ENCODE data around the gene MYO1H. TPM values are rescaled to one million over a fixed set of nuclear protein-coding genes. Genes with fewer than 3 reads are reported as not detected.

Gene MYO1H
- total RNA-seq, 2 donors from 2014 or later = not detected

DNA sequence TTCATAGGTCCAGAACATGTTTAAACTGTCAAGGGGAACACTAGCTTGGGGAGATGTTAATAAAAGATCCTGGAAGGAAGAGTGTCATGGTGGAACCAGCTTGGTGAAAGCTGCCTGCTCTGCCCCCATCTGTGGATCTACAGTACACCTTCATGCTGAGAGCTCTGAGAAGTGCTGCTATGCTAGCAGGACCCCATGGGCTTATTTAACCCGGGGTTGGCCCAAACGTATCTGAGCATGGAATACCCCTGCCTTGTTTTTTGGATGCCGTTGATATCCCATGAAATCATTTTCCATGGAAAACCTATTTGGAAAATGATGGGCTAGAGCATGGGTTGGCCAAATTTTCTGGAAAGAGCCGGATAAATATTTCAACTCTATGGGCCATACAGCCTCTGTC lies 144.0 kb downstream of the MYO1H start:
- Histone ChIP-seq H3K4me1 (ENCODE audit: control insufficient read depth in 1 of 2, low read depth in 2 of 2) (no peaks in the 10 kb centered on the region), H3K9me3 (no peaks in the 10 kb centered on the region), H3K27me3 (replicated peaks; ENCODE audit: insufficient read depth) (no peaks in the 10 kb centered on the region), H3K36me3 (peaks cover 72% of the 10 kb centered on the region), H3K27ac (no peak overlapping the region), H3K4me3 (no peak overlapping the region)
- ATAC-seq (ENCODE audit: insufficient number of reproducible peaks, low FRiP score, low read depth) (no peak), DNase-seq (ENCODE audit: low spot score) (no peak)
- TF ChIP-seq, protein P1, sequence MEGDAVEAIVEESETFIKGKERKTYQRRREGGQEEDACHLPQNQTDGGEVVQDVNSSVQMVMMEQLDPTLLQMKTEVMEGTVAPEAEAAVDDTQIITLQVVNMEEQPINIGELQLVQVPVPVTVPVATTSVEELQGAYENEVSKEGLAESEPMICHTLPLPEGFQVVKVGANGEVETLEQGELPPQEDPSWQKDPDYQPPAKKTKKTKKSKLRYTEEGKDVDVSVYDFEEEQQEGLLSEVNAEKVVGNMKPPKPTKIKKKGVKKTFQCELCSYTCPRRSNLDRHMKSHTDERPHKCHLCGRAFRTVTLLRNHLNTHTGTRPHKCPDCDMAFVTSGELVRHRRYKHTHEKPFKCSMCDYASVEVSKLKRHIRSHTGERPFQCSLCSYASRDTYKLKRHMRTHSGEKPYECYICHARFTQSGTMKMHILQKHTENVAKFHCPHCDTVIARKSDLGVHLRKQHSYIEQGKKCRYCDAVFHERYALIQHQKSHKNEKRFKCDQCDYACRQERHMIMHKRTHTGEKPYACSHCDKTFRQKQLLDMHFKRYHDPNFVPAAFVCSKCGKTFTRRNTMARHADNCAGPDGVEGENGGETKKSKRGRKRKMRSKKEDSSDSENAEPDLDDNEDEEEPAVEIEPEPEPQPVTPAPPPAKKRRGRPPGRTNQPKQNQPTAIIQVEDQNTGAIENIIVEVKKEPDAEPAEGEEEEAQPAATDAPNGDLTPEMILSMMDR (IDR thresholded peaks at IDR 0.05) = no peak

- H3K4me1 ChIP-seq (ENCODE audit: control insufficient read depth in 1 of 2, low read depth in 2 of 2) = no peaks in the 10 kb centered on the region
- H3K27ac ChIP-seq = no peak overlapping the region
- H3K27me3 ChIP-seq (replicated peaks; ENCODE audit: insufficient read depth) = no peaks in the 10 kb centered on the region
- DNase-seq (ENCODE audit: low spot score) = no peak
- TF ChIP-seq, protein P1 (IDR thresholded peaks at IDR 0.05) = no peak
- H3K36me3 ChIP-seq = peaks cover 67% of the 10 kb centered on the region
- ATAC-seq (ENCODE audit: insufficient number of reproducible peaks, low FRiP score, low read depth) = no peak
- H3K9me3 ChIP-seq = no peaks in the 10 kb centered on the region
- H3K4me3 ChIP-seq = no peak overlapping the region
Measured at GRCh38 chr12:109492371-109492770, 144.7 kb downstream of the MYO1H start.

- ATAC-seq (ENCODE audit: insufficient number of reproducible peaks, low FRiP score, low read depth) (no peak), DNase-seq (ENCODE audit: low spot score) (no peak)
- TF ChIP-seq, protein P1 (IDR thresholded peaks at IDR 0.05) = no peak
- no peaks in the 10 kb centered on the region for H3K4me1 ChIP-seq (ENCODE audit: control insufficient read depth in 1 of 2, low read depth in 2 of 2)
- no peaks in the 10 kb centered on the region for H3K27me3 ChIP-seq (replicated peaks; ENCODE audit: insufficient read depth)
- no peaks in the 10 kb centered on the region for H3K9me3 ChIP-seq
- H3K36me3 ChIP-seq = peaks cover 67% of the 10 kb centered on the region
- no peak overlapping the region for H3K27ac ChIP-seq
- no peak overlapping the region for H3K4me3 ChIP-seq
Measured at GRCh38 chr12:109493090-109493489, 145.4 kb downstream of the MYO1H start.

DNA sequence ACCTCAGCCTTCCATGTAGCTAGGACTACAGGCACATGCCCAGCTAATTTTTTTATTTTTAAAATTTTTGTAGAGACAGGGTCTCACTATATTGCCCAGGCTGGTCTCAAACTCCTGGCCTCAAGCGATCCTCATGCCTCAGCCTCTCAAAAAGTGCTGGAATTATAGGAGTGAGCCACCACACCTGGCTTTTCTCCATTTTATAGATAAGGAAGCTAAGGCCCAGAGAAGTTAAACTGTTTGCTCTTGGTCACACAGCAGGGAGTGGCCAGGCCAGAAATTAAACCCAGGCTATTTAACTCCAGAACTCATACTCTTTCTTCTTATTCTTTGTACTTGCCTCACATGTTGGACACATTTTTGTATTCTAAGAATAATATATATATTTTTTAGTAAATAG lies 146.2 kb downstream of the MYO1H start:
- H3K27ac ChIP-seq = no peak overlapping the region
- no peak overlapping the region for H3K4me3 ChIP-seq
- no peaks in the 10 kb centered on the region for H3K27me3 ChIP-seq (replicated peaks; ENCODE audit: insufficient read depth)
- peaks cover 71% of the 10 kb centered on the region for H3K36me3 ChIP-seq
- TF ChIP-seq, protein P1 (IDR thresholded peaks at IDR 0.05) = no peak
- DNase-seq (ENCODE audit: low spot score) (no peak), ATAC-seq (ENCODE audit: insufficient number of reproducible peaks, low FRiP score, low read depth) (no peak)
- H3K4me1 ChIP-seq (ENCODE audit: control insufficient read depth in 1 of 2, low read depth in 2 of 2) = no peaks in the 10 kb centered on the region
- H3K9me3 ChIP-seq = no peaks in the 10 kb centered on the region

DNA sequence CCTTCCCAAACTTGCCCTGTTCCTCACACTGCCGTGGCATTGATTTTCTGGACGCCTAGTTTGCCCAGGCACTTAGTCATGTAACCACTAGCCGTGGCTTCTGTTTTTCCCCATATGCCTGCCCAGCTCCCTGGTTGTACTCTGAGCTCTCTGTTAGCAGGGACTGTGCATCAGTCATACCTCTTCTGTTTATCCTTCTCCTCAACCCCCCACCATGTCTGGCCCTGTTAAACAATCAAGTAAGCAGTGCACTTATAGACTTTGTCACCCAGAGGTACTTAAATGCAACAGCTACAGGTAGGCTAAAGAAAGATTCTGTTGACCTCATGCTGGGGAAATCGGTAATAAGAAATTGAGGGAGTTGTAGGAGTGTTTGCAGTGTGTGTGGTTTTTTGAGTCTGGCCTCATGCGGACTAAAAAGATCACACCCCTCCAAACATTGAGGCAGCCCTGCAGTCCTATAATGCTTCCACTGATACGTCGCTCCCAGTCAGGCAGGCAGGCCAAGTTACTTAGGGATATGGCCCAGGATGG lies 146.7 kb downstream of the MYO1H start:
- TF ChIP-seq, protein P1 (IDR thresholded peaks at IDR 0.05) = no peak
- H3K4me1 ChIP-seq (ENCODE audit: control insufficient read depth in 1 of 2, low read depth in 2 of 2) = no peaks in the 10 kb centered on the region
- H3K36me3 ChIP-seq = peaks cover 70% of the 10 kb centered on the region

More for the DNA sequence above, 146.7 kb downstream of the MYO1H start:
- Histone ChIP-seq H3K27me3 (replicated peaks; ENCODE audit: insufficient read depth) (no peaks in the 10 kb centered on the region), H3K27ac (no peak overlapping the region), H3K9me3 (no peaks in the 10 kb centered on the region), H3K4me3 (no peak overlapping the region)
- ATAC-seq (ENCODE audit: insufficient number of reproducible peaks, low FRiP score, low read depth) (no peak), DNase-seq (ENCODE audit: low spot score) (no peak)

Measured in thoracic aorta (tissue), 2 donors.